HepG2 (cell line): ENCODE data around the gene HS3ST2. TPM values are rescaled to one million over a fixed set of nuclear protein-coding genes. Genes with fewer than 3 reads are reported as not detected.

Experiments used
- ATAC-seq: fragments of 200-7000 bp; cut with Tn5 transposase; 3 replicates; pipeline ENCODE4 v1.9.1; 2020; ENCODE audit warnings: mild to moderate bottlenecking, moderate library complexity
- Bru-seq: library from RNA; stranded (reverse); fragments of 400-500 nt; gene quantifications from one replicate; lab custom pipeline; 2021; lab: Mats Ljungman, UMichigan
- BruChase-seq, 2 experiments: library from RNA; stranded (reverse); fragments of 400-500 nt; gene quantifications; one replicate each; lab custom pipeline; 2021; lab: Mats Ljungman, UMichigan
- BruUV-seq: library from RNA; stranded (reverse); fragments of 400-500 nt; replicated peaks from 2 replicates; lab custom pipeline; 2021; lab: Mats Ljungman, UMichigan
- CTCF ChIA-PET: fragments of 300-600 bp; formaldehyde crosslinking; extraction: SDS; loops from one replicate; lab custom pipeline; 2021; ENCODE audit warnings: low total read pairs, inconsistent platforms, low intra/inter-chr PET ratio; lab: Yijun Ruan, JAX
- POLR2A ChIA-PET: fragments of 350-600 bp; sonication (Branson Sonifier 250); formaldehyde crosslinking; loops from one replicate; lab custom pipeline; 2020; ENCODE audit warnings: antibody characterized with exemption, inconsistent platforms; lab: Yijun Ruan, JAX
- DNase-seq: peaks from one replicate; pipeline ENCODE4 v3.0.0-alpha.2; 2015; ENCODE audit warnings: low spot score
- FAIRE-seq: peaks from 3 replicates; lab custom pipeline; 2011; peaks lifted over from hg19 to GRCh38; lab: Jason Lieb, UNC
- H2AFZ ChIP-seq: one replicate; pipeline ENCODE4 v1.6.1; 2011; ENCODE audit warnings: low read length, inconsistent platforms
- H3K27ac ChIP-seq: fragments of 300-600 bp; 3 replicates; pipeline ENCODE4 v1.8.0; 2011; ENCODE audit warnings: mixed run types, mild to moderate bottlenecking, mixed read lengths, low read length, inconsistent platforms; ENCODE audit not compliant: insufficient read depth; ENCODE audit errors: extremely low read length
- H3K27me3 ChIP-seq, 2 experiments: fragments of 200-600 bp in 1 of 2; 2 replicates in 1 of 2; 3 replicates in 1 of 2; pipeline versions ENCODE4 v1.6.0 to v1.8.0; 2011; ENCODE audit warnings: low read length in 2 of 2, mild to moderate bottlenecking in 2 of 2, moderate library complexity in 2 of 2, inconsistent platforms in 1 of 2; ENCODE audit not compliant: insufficient read depth in 2 of 2, control insufficient read depth in 1 of 2
- H3K36me3 ChIP-seq, 2 experiments: fragments of 200-600 bp in 1 of 2; replicated peaks in 1 of 2; 2 replicates in 1 of 2; 3 replicates in 1 of 2; pipeline versions ENCODE4 v1.5.1 to v1.8.0; 2011; ENCODE audit warnings: low read length in 2 of 2, inconsistent platforms in 1 of 2; ENCODE audit not compliant: insufficient read depth in 2 of 2, control insufficient read depth in 1 of 2
- H3K4me1 ChIP-seq: 2 replicates; pipeline ENCODE4 v1.5.1; 2012; ENCODE audit warnings: low read length, inconsistent platforms; ENCODE audit not compliant: insufficient read depth
- H3K4me2 ChIP-seq: 2 replicates; pipeline ENCODE4 v1.6.0; 2011; ENCODE audit warnings: low read depth, low read length, inconsistent platforms
- H3K4me3 ChIP-seq, 3 experiments: fragments of 200-600 bp in 1 of 3; sonication (generic), shearing (Covaris generic) in 1 of 3; replicated peaks in 1 of 3; 2 replicates each; pipeline ENCODE4 v1.5.1; 2011 to 2016; ENCODE audit warnings: low read length in 3 of 3, inconsistent platforms in 2 of 3, low read depth in 2 of 3, mild to moderate bottlenecking in 2 of 3, control low read depth in 1 of 3, mixed read lengths in 1 of 3; ENCODE audit not compliant: insufficient read depth in 1 of 3
- H3K79me2 ChIP-seq: one replicate; pipeline ENCODE4 v1.6.1; 2011; ENCODE audit warnings: low read length, inconsistent platforms; ENCODE audit not compliant: insufficient read depth
- H3K9ac ChIP-seq: 2 replicates; pipeline ENCODE4 v1.6.0; 2011; ENCODE audit warnings: mild to moderate bottlenecking, low read depth, low read length, inconsistent platforms; ENCODE audit not compliant: insufficient read depth
- H3K9me3 ChIP-seq: 2 replicates; pipeline ENCODE4 v1.5.1; 2012; ENCODE audit warnings: mild to moderate bottlenecking, low read length
- H4K20me1 ChIP-seq: 2 replicates; pipeline ENCODE4 v1.6.0; 2011; ENCODE audit warnings: inconsistent platforms, mild to moderate bottlenecking, low read length, moderate library complexity; ENCODE audit not compliant: insufficient read depth
- IKZF1 ChIP-seq: fragments of 450-650 bp; IDR thresholded peaks from 2 replicates; pipeline ENCODE4 v1.7.1; 2016
- MZF1 ChIP-seq: sonication (generic); formaldehyde crosslinking; IDR thresholded peaks from 2 replicates; pipeline ENCODE4 v1.8.1; 2023; ENCODE audit warnings: mild to moderate bottlenecking, missing genetic modification reagents, borderline replicate concordance
- WGBS: methylation state at CpG from one replicate; pipeline ENCODE4 v1.1.6; 2017; ENCODE audit warnings: low lambda C conversion rate; 5-methylcytosine and 5-hydroxymethylcytosine counted together
- in situ Hi-C: cut with HindIII; loops from 2 replicates; pipeline ENCODE4 v1.10.0; 2017; ENCODE audit warnings: low pct_unique_long_range_greater_than_20kb; ENCODE audit not compliant: extremely low pct_ligation_motif_present
- intact Hi-C: fragments of 100-400 bp; cut with micrococcal nuclease; formaldehyde crosslinking; loops from one replicate; pipeline ENCODE4 v1.10.0; 2022; ENCODE audit not compliant: unreplicated experiment
- long read RNA-seq, 2 experiments: library from RNA in 1 of 2; library from polyadenylated mRNA in 1 of 2; stranded (forward) in 1 of 2; unstranded in 1 of 2; transcript quantifications; one replicate each; pipeline ENCODE4 v2.0.0, GENCODE V29; 2019 to 2022
- polyA minus RNA-seq, 3 experiments: library from RNA; depleted of rRNA, polyadenylated mRNA; stranded (reverse); fragments of >200 nt; gene quantifications; 2 replicates each; pipeline ENCODE4 v1.2.3, GENCODE V29; 2011; ENCODE audit warnings: low replicate concordance in 1 of 3
- polyA plus RNA-seq, 8 experiments: library from polyadenylated mRNA; depleted of rRNA in 3 of 8; stranded (reverse) in 7 of 8; unstranded in 1 of 8; fragments of >200 nt; fragmentation: Illumina TruSeq in 4 of 8; extraction: Trizol in 4 of 8; gene quantifications; 2 replicates each; pipeline versions ENCODE4 v1.2.1 to v1.2.3, GENCODE V29; 2011 to 2016; ENCODE audit warnings: low read depth in 4 of 8, missing spikeins in 1 of 8, mixed read lengths in 1 of 8; ENCODE audit not compliant: insufficient read depth in 1 of 8
- total RNA-seq, 5 experiments: library from RNA; depleted of rRNA; stranded (reverse); fragments of >200 nt; fragmentation: Illumina TruSeq; extraction: Trizol; gene quantifications; 2 replicates each; pipeline ENCODE4 v1.2.3, GENCODE V29; 2016; ENCODE audit warnings: low read depth in 1 of 5
- TF ChIP-seq, protein P1 (sequence below): sonication (generic); formaldehyde crosslinking; IDR thresholded peaks from 2 replicates; pipeline ENCODE4 v1.4.0; 2020; ENCODE audit warnings: missing genetic modification reagents

Gene HS3ST2
- total RNA-seq (2016; rRNA removed; fragmentation: Illumina TruSeq; extraction: Trizol) (not detected in 2 replicates), polyA plus RNA-seq (2011; rRNA removed) (not detected in 2 replicates), polyA minus RNA-seq (2011; rRNA and poly(A)+ RNA removed; ENCODE audit: low replicate concordance) (not detected in 2 replicates), Bru-seq, nascent RNA (not detected), BruChase-seq, experiment 1, labeled RNA remaining after a 6-hour chase (not detected), BruChase-seq, experiment 2, labeled RNA remaining after a 2-hour chase (not detected)
- not detected in 2 replicates for total RNA-seq (2016; cell fraction: cytosol; rRNA removed; fragmentation: Illumina TruSeq; extraction: Trizol; ENCODE audit: low read depth)
- total RNA-seq (2016; cell fraction: insoluble cytoplasmic fraction; rRNA removed; fragmentation: Illumina TruSeq; extraction: Trizol), result not detected in 2 replicates
- total RNA-seq (2016; cell fraction: membrane; rRNA removed; fragmentation: Illumina TruSeq; extraction: Trizol), result not detected in 2 replicates
- total RNA-seq (2016; cell fraction: nucleus; rRNA removed; fragmentation: Illumina TruSeq; extraction: Trizol), result not detected in 2 replicates
- polyA plus RNA-seq (2011; cell fraction: cytosol; rRNA removed), result not detected in 2 replicates
- polyA plus RNA-seq (2011; cell fraction: nucleus; rRNA removed), result not detected in 2 replicates
- not detected in 2 replicates for polyA plus RNA-seq (2012)
- polyA plus RNA-seq (2016; cell fraction: cytosol; fragmentation: Illumina TruSeq; extraction: Trizol; ENCODE audit: low read depth), result not detected in 2 replicates
- polyA plus RNA-seq (2016; cell fraction: insoluble cytoplasmic fraction; fragmentation: Illumina TruSeq; extraction: Trizol; ENCODE audit: low read depth), result not detected in 2 replicates
- polyA plus RNA-seq (2016; cell fraction: membrane; fragmentation: Illumina TruSeq; extraction: Trizol; ENCODE audit: low read depth), result not detected in 2 replicates
- not detected in 2 replicates for polyA plus RNA-seq (2016; cell fraction: nucleus; fragmentation: Illumina TruSeq; extraction: Trizol; ENCODE audit: insufficient read depth, low read depth)
- not detected in 2 replicates for polyA minus RNA-seq (2011; cell fraction: cytosol; rRNA and poly(A)+ RNA removed)
- not detected in 2 replicates for polyA minus RNA-seq (2011; cell fraction: nucleus; rRNA and poly(A)+ RNA removed)
- long read RNA-seq, experiment 1, result 0 reads
- long read RNA-seq, experiment 2, result 0 reads

DNA sequence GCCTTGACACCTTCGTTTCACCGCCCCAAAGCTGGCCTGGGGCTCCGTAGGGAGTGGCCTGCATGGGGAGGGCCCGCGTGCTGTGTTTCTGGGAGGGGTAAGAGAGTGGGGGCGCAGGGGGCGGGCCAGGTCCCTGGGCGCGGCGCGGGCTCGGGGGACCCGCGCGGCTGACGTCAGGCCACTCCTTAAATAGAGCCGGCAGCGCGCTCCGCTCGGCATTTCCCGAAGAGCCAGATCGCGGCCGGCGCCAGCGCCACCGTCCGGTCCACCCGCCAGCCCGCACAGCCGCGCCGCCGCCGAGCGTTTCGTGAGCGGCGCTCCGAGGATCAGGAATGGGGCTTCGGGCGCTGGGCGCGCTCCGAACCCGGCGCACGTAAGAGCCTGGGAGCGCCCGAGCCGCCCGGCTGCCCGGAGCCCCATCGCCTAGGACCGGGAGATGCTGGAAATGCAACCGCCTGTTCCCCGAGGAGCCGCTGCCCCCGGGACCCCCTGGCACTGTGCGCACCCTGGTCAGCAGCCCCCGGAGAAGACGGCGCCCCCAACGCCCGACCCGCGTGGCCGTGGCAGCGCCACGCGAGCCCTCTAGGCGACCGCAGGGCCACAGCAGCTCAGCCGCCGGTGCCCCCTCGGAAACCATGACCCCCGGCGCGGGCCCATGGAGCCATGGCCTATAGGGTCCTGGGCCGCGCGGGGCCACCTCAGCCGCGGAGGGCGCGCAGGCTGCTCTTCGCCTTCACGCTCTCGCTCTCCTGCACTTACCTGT, at the start of gene HS3ST2:
TSS of gene HS3ST2 (plus strand) at position 215 of the 763 bp plus-strand sequence. CDS start at position 664, 449 bp downstream.
- no peaks in the 10 kb centered on the region; the same call in 1 of the 2 replicates for H4K20me1 ChIP-seq
- in situ Hi-C loops (no loop called here), intact Hi-C loops (no loop called here)
- no peak within 1 kb of the TSS for H3K4me3 ChIP-seq
- TF ChIP-seq MZF1 (CRISPR knock-in tag) (no peak), IKZF1 (no peak)
- TF ChIP-seq, protein P1, sequence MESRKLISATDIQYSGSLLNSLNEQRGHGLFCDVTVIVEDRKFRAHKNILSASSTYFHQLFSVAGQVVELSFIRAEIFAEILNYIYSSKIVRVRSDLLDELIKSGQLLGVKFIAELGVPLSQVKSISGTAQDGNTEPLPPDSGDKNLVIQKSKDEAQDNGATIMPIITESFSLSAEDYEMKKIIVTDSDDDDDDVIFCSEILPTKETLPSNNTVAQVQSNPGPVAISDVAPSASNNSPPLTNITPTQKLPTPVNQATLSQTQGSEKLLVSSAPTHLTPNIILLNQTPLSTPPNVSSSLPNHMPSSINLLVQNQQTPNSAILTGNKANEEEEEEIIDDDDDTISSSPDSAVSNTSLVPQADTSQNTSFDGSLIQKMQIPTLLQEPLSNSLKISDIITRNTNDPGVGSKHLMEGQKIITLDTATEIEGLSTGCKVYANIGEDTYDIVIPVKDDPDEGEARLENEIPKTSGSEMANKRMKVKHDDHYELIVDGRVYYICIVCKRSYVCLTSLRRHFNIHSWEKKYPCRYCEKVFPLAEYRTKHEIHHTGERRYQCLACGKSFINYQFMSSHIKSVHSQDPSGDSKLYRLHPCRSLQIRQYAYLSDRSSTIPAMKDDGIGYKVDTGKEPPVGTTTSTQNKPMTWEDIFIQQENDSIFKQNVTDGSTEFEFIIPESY, result no peak
- FAIRE-seq (no peak), DNase-seq (no peak), ATAC-seq (no peak; the same call in 2 of the 3 replicates)
- WGBS, result 71% methylated on average over 82 of the region's 90 CpGs
- H3K27ac ChIP-seq, result no peak within 1 kb of the TSS
- H3K4me2 ChIP-seq, result no peak within 1 kb of the TSS
- no TSS peak for BruUV-seq
- H3K4me1 ChIP-seq, result no peaks in the 10 kb centered on the region
- H3K9ac ChIP-seq, result no peak within 1 kb of the TSS
- no peak within 1 kb of the TSS for H2AFZ ChIP-seq
- ChIA-PET POLR2A (no interaction called here), CTCF (no interaction called here)
- H3K36me3 ChIP-seq, result no peaks in the 10 kb centered on the region
- H3K79me2 ChIP-seq, result no peaks in the 10 kb centered on the region
- H3K9me3 ChIP-seq, result no peaks in the 10 kb centered on the region
- H3K27me3 ChIP-seq, result no peaks in the 10 kb centered on the region; a peak in 1 of 5 replicates
